HG03342 (cell line): ENCODE results near the gene RUNX3.
"Not testable (repeated sequence)": the region's sequence is repeated elsewhere in the genome, so short reads cannot be mapped to it uniquely, and the experiment has no call there.

Source experiments
- ATAC-seq: cut with Tn5 transposase; IDR thresholded peaks from one replicate; pipeline ENCODE4 v1.9.1; 2021; ENCODE audit warnings: mild to moderate bottlenecking, moderate library complexity; ENCODE audit not compliant: unreplicated experiment

RUNX3 gene

GRCh38 chr1:24903011-24903461, 27.0 kb downstream of the RUNX3 start:
- ATAC-seq = no peak

DNA sequence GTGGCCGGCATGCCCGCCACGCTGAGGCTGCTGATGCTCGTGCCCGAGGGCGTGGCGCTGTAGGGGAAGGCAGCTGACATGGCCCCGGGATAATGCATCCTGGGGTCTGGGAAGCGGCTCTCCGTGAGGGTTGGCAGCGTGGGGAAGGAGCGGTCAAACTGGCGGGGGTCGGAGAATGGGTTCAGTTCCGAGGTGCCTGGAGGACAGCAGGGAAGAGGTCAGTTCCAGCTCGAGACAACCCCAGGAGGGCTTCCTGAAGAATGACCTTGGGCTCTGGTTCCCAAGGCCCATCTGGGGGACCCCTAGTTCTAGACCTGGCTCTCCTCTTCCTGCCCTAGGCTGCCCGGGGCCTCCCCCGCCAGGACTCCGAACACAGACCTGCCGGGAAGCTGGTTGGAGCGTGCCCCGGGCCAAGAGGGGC, 27.6 kb downstream of the RUNX3 start:
- ATAC-seq = no peak

DNA sequence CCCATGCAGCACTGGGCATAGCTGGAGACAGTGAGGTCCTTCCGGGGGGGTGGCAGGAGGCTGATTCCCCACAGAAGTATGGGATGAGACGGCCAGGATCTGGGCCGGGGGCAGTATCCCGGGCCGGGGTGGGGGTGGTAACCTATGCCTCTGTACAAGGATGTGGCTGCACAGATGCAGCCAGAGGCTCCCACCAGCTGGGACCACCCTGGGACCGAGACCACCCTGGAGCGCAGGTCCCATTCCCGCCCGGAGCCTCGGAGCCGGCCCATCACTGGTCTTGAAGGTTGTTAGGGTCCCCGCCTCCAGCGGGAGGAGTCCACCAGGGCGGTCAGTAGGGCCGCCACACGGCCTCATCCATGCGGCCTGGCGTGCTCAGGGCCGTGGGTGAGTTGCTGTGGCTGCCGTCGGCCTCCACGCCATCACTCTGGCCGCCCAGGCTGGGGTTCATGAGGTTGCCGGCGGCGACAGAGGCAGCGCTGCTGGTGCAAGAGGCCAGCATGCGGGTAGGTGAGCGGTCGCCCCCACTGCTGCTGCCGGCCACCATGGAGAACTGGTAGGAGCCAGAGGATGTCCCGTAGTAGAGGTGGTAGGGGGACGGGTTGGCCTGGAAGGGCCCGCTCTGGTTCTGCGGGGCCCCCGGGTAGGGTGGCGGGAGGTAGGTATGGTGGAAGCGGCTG, 28.1 kb downstream of the RUNX3 start:
- no peak for ATAC-seq

DNA sequence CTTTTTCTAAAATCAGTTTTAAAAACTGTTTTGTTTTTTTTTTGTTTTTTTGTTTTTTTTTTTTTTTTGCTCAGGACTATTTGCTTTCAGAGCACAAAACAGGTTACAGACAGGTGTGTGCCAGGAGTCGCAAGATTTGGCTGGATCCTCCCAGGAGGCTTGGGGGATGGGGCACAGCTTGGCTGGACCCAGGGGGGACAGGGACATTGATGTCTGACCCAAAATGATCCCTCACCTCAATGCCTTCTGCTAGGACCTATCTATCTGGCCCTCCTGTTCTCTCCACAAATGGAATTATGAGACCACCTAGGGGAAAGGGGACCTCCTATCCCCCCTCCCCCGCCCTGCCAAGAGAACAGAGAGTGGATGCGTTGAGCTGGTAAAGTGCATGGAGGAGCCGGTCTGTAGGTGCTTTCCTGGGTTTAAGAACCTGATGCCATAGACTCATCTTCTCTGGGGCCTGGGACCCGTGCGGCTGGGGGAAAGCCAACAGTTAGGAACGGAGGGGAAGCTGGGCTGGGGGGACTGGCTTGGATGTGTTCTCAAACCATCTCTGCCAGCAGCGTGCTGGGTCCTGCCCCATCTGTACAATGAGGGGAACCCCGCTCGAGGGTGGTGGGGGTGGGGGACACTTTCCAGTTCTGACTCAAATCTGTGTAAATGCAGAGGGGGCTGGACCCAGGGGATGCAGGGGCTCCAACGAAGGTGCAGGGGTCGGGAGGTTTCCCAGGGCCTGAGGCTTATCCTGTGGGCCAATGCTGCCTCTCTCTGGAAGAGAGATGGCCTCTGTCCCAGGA, 28.9 kb downstream of the RUNX3 start:
- ATAC-seq = no peak

GRCh38 chr1:24900486-24900849, 29.6 kb downstream of the RUNX3 start:
- no peak for ATAC-seq

DNA sequence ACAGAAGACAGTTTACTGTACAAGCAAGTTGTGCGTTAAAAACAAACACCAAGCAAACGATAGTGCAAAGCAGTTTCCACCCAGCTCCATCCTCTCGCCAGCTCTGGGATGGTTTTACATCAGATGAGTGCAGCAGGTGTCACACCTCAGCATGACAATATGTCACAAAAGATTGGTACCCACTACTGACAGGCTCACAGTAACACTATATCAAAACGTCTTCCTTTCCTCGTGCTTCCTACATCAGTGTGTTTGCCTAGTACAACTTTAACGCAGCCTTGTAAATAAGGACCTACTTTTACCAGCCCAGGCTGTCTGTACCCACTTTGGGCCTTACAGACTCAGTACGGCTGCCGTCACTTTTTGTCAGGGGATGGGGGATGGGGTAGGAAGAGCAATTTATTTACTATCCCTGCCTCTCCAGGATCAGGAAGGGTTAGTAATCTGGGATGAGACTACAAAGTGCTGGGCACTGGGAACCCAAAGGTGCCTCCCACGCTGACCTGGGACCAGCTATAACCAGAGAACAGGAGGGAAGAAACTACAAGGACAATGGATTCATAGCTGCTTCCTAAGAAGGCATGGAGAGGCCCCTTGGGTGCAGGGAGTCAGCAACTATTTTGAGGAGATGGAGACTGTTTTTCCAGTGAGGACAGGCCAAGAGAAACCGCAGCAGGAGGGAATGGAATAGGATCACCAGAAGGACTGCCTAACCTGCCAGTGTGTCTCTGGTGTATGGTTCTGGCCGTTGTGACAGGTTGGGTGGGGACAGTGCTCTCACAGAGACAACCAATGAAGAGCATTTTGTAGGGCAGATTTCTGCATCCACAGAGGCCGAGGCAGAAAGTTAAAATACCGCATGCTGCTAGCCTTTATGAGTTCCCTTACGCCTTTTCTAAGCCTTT, 30.2 kb downstream of the RUNX3 start:
- no peak for ATAC-seq

GRCh38 chr1:24898909-24899439, 31.1 kb downstream of the RUNX3 start:
- ATAC-seq = no peak

- no peak for ATAC-seq
Observed at GRCh38 chr1:24898152-24898908, 31.7 kb downstream of the RUNX3 start.

DNA sequence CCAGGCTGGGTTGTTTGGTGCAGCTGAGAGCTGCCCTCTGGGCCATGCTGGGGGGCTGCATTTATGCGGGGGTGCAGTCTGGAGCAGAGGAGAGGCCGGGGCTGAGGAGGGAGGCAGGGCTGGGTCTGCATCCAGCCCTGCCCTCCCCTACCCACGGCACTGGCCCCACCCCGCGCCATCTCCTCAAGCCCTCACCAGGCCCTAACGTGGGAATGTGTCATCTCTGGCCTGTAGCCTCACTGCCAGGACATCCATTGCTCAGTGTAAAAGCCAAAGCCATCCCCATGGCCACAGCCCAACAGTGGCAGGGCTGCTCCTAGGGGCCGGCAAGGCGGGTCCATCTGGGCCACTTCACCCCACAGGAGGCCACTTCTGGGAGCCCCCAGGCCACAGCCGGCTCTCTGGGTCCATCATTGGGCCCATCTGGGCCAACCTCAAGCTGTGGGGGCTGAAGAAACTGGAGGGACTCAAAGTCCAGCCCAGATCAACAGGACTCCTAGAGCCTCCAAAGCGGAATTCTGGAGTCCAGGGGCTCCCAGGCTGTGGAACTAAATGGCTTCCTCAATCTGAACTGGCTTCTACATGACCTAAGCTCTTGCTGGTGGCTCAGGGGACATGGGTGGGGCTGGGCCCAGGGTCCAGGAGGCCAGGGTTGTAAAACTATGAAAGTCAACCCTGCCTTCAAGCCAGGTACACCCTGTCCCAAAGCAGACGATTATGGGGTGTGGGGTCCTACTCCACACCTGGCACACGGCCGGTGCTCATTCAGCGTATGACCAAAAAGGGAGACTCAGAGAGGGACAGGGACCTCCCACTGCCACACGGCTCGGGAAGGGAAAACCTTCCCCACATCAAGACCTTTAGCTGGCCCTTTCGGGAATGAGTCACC, 32.6 kb downstream of the RUNX3 start:
- ATAC-seq = no peak

GRCh38 chr1:24896596-24897262, 33.3 kb downstream of the RUNX3 start:
- ATAC-seq = no peak

DNA sequence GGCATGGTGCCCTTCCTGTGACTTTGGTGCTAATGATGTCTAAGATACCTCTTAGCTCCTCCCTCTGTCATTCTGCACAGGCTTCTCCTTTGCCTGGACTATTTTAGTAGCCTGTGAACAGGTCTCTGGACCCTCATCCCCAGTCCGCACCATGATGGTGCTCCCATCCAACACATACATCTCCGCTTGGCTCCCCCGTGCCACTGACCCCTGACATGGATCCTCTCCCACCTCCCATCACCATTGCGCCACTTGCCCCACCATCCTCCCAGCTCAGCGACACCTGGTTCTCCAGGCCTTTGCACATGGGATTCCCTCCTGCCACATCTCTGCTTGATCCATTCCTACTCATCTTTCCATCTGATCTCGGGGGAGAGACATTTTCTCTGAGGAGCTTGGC, 33.9 kb downstream of the RUNX3 start:
- no peak for ATAC-seq

GRCh38 chr1:24895511-24895910, 34.6 kb downstream of the RUNX3 start:
- ATAC-seq = no peak

DNA sequence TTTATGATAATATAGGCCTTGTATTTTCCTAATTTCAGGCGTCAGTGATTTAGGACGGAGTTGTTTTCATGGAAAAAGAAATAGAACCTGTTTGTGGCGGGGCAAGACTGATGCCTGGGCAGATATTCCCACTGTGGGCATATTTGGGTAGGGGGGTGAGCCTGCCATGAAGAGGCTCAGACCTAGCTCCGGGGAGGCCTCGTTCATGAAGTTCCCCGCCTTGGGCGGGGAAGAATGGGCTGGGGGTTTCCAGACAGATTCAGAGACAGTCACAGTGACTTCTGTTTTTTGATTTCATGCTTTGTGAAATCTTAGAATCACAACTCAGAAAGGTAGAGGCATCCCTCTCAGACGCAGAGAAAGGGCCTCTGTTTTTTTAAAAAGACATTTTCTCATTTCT, 36.1 kb downstream of the RUNX3 start:
- ATAC-seq = no peak

DNA sequence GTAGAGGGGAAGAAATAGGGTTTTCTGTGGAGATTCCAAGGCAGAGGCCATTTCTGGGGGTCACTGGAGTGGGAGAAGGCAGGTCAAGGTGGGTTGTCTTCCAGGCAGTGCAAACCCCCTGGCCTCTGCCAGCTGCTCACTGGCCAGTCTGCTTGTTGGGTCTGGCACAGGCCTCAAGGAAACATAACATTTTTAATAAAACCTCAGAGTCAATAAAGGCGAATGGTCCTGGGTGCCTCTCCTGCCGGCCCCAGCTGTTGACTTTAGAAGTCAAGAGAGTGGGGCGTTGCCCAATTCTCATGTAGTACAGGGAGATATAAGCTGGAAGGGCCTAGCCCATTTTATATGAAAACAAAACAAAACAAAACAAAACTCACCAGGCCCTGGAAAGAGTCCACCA, 36.6 kb downstream of the RUNX3 start:
- no peak for ATAC-seq

DNA sequence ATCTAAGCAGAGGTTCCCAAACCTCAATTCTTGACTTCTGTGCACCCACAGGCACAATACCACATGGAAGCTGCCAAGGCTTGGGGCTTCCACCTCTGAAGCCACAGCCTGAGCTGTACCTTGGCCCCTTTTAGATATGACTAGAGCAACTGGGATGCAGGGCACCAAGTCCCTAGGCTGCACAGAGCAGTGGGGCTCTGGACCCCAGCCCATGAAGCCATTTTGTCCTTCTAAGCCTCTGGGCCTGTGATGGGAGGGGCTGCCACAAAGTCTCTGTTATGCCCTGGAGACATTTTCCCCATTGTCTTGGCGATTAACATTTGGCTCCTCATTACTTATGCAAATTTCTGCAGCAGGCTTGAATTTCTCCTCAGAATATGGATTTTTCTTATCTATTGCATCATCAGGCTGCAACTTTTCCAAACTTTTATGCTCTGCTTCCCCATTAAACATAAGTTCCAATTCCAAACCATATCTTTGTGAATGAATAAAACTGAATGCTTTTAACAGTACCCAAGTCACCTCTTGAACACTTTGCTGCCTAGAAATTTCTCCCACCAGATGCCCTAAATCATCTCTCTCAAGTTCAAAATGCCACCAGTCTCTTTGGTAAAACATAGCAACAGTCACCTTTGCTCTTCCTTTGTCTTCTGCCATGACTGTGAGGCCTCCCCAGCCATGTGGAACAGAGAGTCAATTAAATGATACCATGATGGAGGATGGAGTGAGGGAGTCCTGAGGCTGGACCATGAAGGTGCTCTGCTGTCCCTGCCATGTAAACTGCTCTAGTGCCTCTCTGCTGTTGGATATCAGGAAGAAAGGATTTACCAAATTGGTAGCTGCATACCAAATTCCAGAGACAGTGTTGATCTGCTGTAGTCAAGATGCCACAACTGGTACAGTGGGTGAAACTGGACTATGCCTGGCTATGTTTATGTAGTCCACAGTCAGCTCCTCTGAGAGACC, 37.6 kb downstream of the RUNX3 start:
- ATAC-seq = no peak

DNA sequence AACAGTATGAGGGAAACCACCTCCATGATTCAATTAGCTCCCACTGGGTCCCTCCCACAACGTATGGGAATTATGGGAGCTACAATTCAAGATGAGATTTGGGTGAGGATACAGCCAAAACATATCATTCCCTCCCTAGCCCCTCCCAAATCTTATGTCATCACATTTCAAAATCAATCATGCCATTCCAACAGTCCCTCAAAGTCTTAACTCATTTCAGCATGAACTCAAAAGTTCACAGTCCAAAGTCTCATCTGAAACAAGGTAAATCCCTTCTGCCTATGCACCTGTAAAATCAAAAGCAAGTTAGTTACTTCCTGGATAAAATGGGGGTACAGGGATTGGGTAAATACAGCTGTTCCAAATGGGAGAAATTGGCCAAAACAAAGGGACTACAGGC, 38.7 kb downstream of the RUNX3 start:
- not testable (repeated sequence) for ATAC-seq

DNA sequence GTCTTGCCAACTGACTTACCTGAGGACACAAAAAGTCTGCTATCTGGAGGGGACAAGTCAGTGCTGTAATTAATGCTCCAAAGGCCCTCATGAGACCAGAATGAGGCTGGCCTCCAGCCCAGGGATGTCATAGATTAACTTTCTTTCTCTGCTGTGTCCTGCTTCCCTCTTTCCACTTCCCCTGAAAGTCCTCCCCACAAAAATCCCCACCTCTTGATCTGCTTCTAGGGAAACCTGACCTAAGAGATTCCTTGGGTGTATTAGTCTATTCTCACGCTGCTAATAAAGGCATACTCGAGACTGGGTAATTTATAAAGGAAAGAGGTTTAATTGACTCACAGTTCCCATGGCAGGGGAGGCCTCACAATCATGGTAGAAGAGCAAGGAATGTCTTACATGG, 39.2 kb downstream of the RUNX3 start:
- no peak for ATAC-seq
